Mesenchymal stem cell (in vitro differentiated cells and primary cell): ENCODE measurements around the gene HHIPL2. TPM values are rescaled to one million over a fixed set of nuclear protein-coding genes. Genes with fewer than 3 reads are reported as not detected.

Experiments
- DNase-seq: peaks from one replicate; pipeline ENCODE4 v3.0.0-alpha.2; 2013
- H2AFZ ChIP-seq: one replicate; pipeline ENCODE4 v1.6.1; 2013; ENCODE audit warnings: low read depth, mild to moderate bottlenecking, control low read depth, inconsistent platforms, low read length, moderate library complexity
- H2AK5ac ChIP-seq: 2 replicates; pipeline ENCODE4 v1.6.1; 2013; ENCODE audit warnings: low read length, moderate library complexity, mild to moderate bottlenecking, inconsistent platforms; ENCODE audit not compliant: severe bottlenecking
- H2BK120ac ChIP-seq: one replicate; pipeline ENCODE4 v1.6.1; 2013; ENCODE audit warnings: low read depth, mild to moderate bottlenecking, inconsistent platforms, low read length, moderate library complexity
- H2BK12ac ChIP-seq, 2 experiments: one replicate each; pipeline ENCODE4 v1.6.1; 2013; ENCODE audit warnings: inconsistent platforms in 2 of 2, low read length in 2 of 2, mild to moderate bottlenecking in 2 of 2, moderate library complexity in 2 of 2, control low read depth in 1 of 2
- H2BK15ac ChIP-seq: one replicate; pipeline ENCODE4 v1.6.1; 2013; ENCODE audit warnings: mild to moderate bottlenecking, low read depth, inconsistent platforms; ENCODE audit not compliant: poor library complexity, severe bottlenecking
- H2BK5ac ChIP-seq: 2 replicates; pipeline ENCODE4 v1.6.1; 2013; ENCODE audit warnings: low read depth, mild to moderate bottlenecking, low read length, control low read depth, inconsistent platforms; ENCODE audit not compliant: poor library complexity, severe bottlenecking
- H3K14ac ChIP-seq, 2 experiments: one replicate each; pipeline ENCODE4 v1.6.1; 2013; ENCODE audit warnings: inconsistent platforms in 2 of 2, low read length in 2 of 2, control low read depth in 1 of 2, mild to moderate bottlenecking in 1 of 2, moderate library complexity in 1 of 2
- H3K18ac ChIP-seq, 2 experiments: one replicate each; pipeline ENCODE4 v1.6.1; 2013; ENCODE audit warnings: inconsistent platforms in 2 of 2, low read length in 2 of 2, control low read depth in 1 of 2, low read depth in 1 of 2, mild to moderate bottlenecking in 1 of 2
- H3K23ac ChIP-seq, 2 experiments: one replicate each; pipeline ENCODE4 v1.6.1; 2013; ENCODE audit warnings: inconsistent platforms in 2 of 2, low read length in 2 of 2, mild to moderate bottlenecking in 2 of 2, moderate library complexity in 2 of 2, control low read depth in 1 of 2
- H3K27ac ChIP-seq: 2 replicates; pipeline ENCODE4 v1.5.1; 2013; ENCODE audit warnings: mild to moderate bottlenecking, moderate library complexity, low read length, control low read depth, inconsistent platforms; ENCODE audit not compliant: poor library complexity, severe bottlenecking
- H3K27me3 ChIP-seq, 2 experiments: 2 replicates each; pipeline versions ENCODE4 v1.6.1 to v1.7.0; 2013; ENCODE audit warnings: low read length in 2 of 2, mild to moderate bottlenecking in 2 of 2, moderate library complexity in 2 of 2, control low read depth in 1 of 2, inconsistent platforms in 1 of 2; ENCODE audit not compliant: control insufficient read depth in 1 of 2, insufficient read depth in 1 of 2
- H3K36me3 ChIP-seq, 2 experiments: 2 replicates each; pipeline versions ENCODE4 v1.6.1 to v1.7.0; 2013; ENCODE audit warnings: low read length in 2 of 2, control low read depth in 1 of 2, inconsistent platforms in 1 of 2, low read depth in 1 of 2, mild to moderate bottlenecking in 1 of 2; ENCODE audit not compliant: insufficient read depth in 2 of 2, control insufficient read depth in 1 of 2
- H3K4ac ChIP-seq, 2 experiments: one replicate each; pipeline ENCODE4 v1.6.1; 2013; ENCODE audit warnings: inconsistent platforms in 2 of 2, low read length in 2 of 2, mild to moderate bottlenecking in 2 of 2, moderate library complexity in 2 of 2, control low read depth in 1 of 2, low read depth in 1 of 2
- H3K4me1 ChIP-seq: 2 replicates; pipeline ENCODE4 v1.6.1; 2013; ENCODE audit warnings: low read depth, low read length, control low read depth; ENCODE audit not compliant: control insufficient read depth, insufficient read depth
- H3K4me2 ChIP-seq: 2 replicates; pipeline ENCODE4 v1.6.1; 2013; ENCODE audit warnings: low read length, mild to moderate bottlenecking, inconsistent platforms; ENCODE audit not compliant: poor library complexity, severe bottlenecking
- H3K4me3 ChIP-seq, 2 experiments: 2 replicates each; pipeline versions ENCODE4 v1.5.1 to v1.7.0; 2013; ENCODE audit warnings: low read length in 2 of 2, mild to moderate bottlenecking in 2 of 2, control low read depth in 1 of 2, low read depth in 1 of 2; ENCODE audit not compliant: insufficient read depth in 1 of 2
- H3K79me1 ChIP-seq: replicated peaks from 2 replicates; pipeline ENCODE4 v1.6.1; 2013; ENCODE audit warnings: mild to moderate bottlenecking, control low read depth, low read length, inconsistent platforms; ENCODE audit not compliant: poor library complexity, severe bottlenecking
- H3K9ac ChIP-seq: 2 replicates; pipeline ENCODE4 v1.7.0; 2013; ENCODE audit warnings: mild to moderate bottlenecking, low read length, moderate library complexity
- H3K9me3 ChIP-seq: 2 replicates; pipeline ENCODE4 v1.7.0; 2013; ENCODE audit warnings: mild to moderate bottlenecking, low read length; ENCODE audit not compliant: control insufficient read depth
- H4K8ac ChIP-seq: one replicate; pipeline ENCODE4 v1.6.1; 2013; ENCODE audit warnings: inconsistent platforms, mild to moderate bottlenecking, low read length, moderate library complexity
- H4K91ac ChIP-seq: one replicate; pipeline ENCODE4 v1.6.1; 2013; ENCODE audit warnings: mild to moderate bottlenecking, low read length, inconsistent platforms
- WGBS: methylation state at CpG from one replicate; pipeline ENCODE4 v1.1.7; 2013; ENCODE audit warnings: mixed read lengths; 5-methylcytosine and 5-hydroxymethylcytosine counted together
- polyA plus RNA-seq, 2 experiments: library from polyadenylated mRNA; stranded (reverse); fragments of 200-250 nt; gene quantifications; one replicate each; pipeline ENCODE4 v1.2.3, GENCODE V29; 2013

The HHIPL2 gene
- polyA plus RNA-seq (2013, experiment 1 of 2): 0.04 TPM
- polyA plus RNA-seq (2013, experiment 2 of 2): 0.05 TPM

- no peak within 1 kb of the TSS for H2BK15ac ChIP-seq
- H3K27me3 ChIP-seq: no peaks in the 10 kb centered on the region
- H3K18ac ChIP-seq: no peak within 1 kb of the TSS
- H3K4ac ChIP-seq: no peak within 1 kb of the TSS
- H3K4me3 ChIP-seq: peak within 1 kb of the TSS in 1 of 2 experiments; percentile 42
- peak within 1 kb of the TSS in 1 of 2 experiments; percentile 46 for H3K14ac ChIP-seq
- no peak within 1 kb of the TSS for H2AFZ ChIP-seq
- H2BK120ac ChIP-seq: no peak within 1 kb of the TSS
- no peaks in the 10 kb centered on the region for H3K79me1 ChIP-seq
- no peak for DNase-seq
- H3K9me3 ChIP-seq: no peaks in the 10 kb centered on the region
- H3K4me2 ChIP-seq: no peak within 1 kb of the TSS
- H4K8ac ChIP-seq: no peak within 1 kb of the TSS
- WGBS: 58% methylated on average over 8 of the region's 8 CpGs
- H2AK5ac ChIP-seq: no peak within 1 kb of the TSS
- no peak within 1 kb of the TSS for H2BK12ac ChIP-seq
- peaks cover 0 to under 1% of the 10 kb centered on the region in 2 experiments for H3K36me3 ChIP-seq
- no peak within 1 kb of the TSS for H2BK5ac ChIP-seq
- peak within 1 kb of the TSS; percentile 65 for H3K9ac ChIP-seq
- no peak within 1 kb of the TSS for H3K27ac ChIP-seq
- H4K91ac ChIP-seq: no peak within 1 kb of the TSS
- peak within 1 kb of the TSS in 1 of 2 experiments; percentile 2 for H3K23ac ChIP-seq
- peaks cover 10% of the 10 kb centered on the region for H3K4me1 ChIP-seq
Observed at GRCh38 chr1:222547944-222548671, at the start of gene HHIPL2. TSS of gene HHIPL2 (minus strand) at chr1:222548104. CDS start at chr1:222548044, 60 bp downstream.

GRCh38 chr1:222596696-222597095, 48.8 kb upstream of the HHIPL2 start:
- Histone ChIP-seq H3K4me3 (no peak overlapping the region), H3K18ac (no peak overlapping the region), H3K4me2 (no peak overlapping the region), H3K27me3 (no peaks in the 10 kb centered on the region), H3K9ac (no peak overlapping the region), H2BK12ac (no peak overlapping the region), H2BK5ac (no peak overlapping the region), H3K79me1 (no peaks in the 10 kb centered on the region), H2AFZ (no peak overlapping the region), H3K4ac (no peak overlapping the region), H3K9me3 (peaks cover 9% of the 10 kb centered on the region), H3K14ac (no peak overlapping the region), H2AK5ac (no peak overlapping the region), H3K27ac (no peak overlapping the region), H4K8ac (no peak overlapping the region), H3K4me1 (no peaks in the 10 kb centered on the region), H2BK120ac (no peak overlapping the region), H3K36me3 (no peaks in the 10 kb centered on the region), H4K91ac (no peak overlapping the region), H2BK15ac (no peak overlapping the region), H3K23ac (no peak overlapping the region)
- WGBS: 78% methylated on average over 4 of the region's 4 CpGs
- DNase-seq: no peak

GRCh38 chr1:222594789-222595188, 46.9 kb upstream of the HHIPL2 start:
- Histone ChIP-seq H2BK5ac (no peak overlapping the region), H2BK12ac (no peak overlapping the region), H2AK5ac (no peak overlapping the region), H3K4ac (no peak overlapping the region), H3K4me3 (no peak overlapping the region), H3K14ac (no peak overlapping the region), H4K91ac (no peak overlapping the region), H3K23ac (no peak overlapping the region), H3K9ac (no peak overlapping the region), H2BK15ac (no peak overlapping the region), H2AFZ (no peak overlapping the region), H3K27me3 (no peaks in the 10 kb centered on the region), H3K4me1 (peaks cover 3% of the 10 kb centered on the region), H3K18ac (no peak overlapping the region), H3K79me1 (peaks cover 4% of the 10 kb centered on the region), H3K36me3 (no peaks in the 10 kb centered on the region), H2BK120ac (no peak overlapping the region), H3K9me3 (peaks cover 9% of the 10 kb centered on the region), H3K27ac (no peak overlapping the region), H4K8ac (no peak overlapping the region), H3K4me2 (no peak overlapping the region)
- no CpG with 5 or more reads among the region's 3 CpGs for WGBS
- no peak for DNase-seq

- Histone ChIP-seq H3K23ac (no peak overlapping the region), H2AK5ac (no peak overlapping the region), H3K4ac (no peak overlapping the region), H3K79me1 (peaks cover 8% of the 10 kb centered on the region), H3K9ac (peak overlapping the region; percentile 26), H4K8ac (no peak overlapping the region), H3K27me3 (no peaks in the 10 kb centered on the region), H3K14ac (no peak overlapping the region), H2BK5ac (no peak overlapping the region), H3K9me3 (peaks cover 9% of the 10 kb centered on the region), H3K4me2 (no peak overlapping the region), H2AFZ (no peak overlapping the region), H2BK15ac (no peak overlapping the region), H3K4me3 (no peak overlapping the region), H3K27ac (no peak overlapping the region), H2BK12ac (no peak overlapping the region), H3K18ac (no peak overlapping the region), H4K91ac (no peak overlapping the region), H3K36me3 (peaks cover 0 to 9% of the 10 kb centered on the region in 2 experiments), H3K4me1 (peaks cover 3% of the 10 kb centered on the region), H2BK120ac (no peak overlapping the region)
- DNase-seq: no peak
- WGBS: 81% methylated on average over 3 of the region's 3 CpGs
Observed at GRCh38 chr1:222592171-222592570, 44.3 kb upstream of the HHIPL2 start.
